HEK293 (cell line): ENCODE measurements around the gene CEP55.

ENCODE experiments used
- CTCF ChIA-PET: fragments of 350-600 bp; formaldehyde crosslinking; extraction: SDS; loops from one replicate; lab custom pipeline; 2021; ENCODE audit warnings: antibody characterized with exemption; lab: Yijun Ruan, JAX
- POLR2A ChIA-PET: fragments of 300-600 bp; formaldehyde crosslinking; extraction: SDS; loops from one replicate; lab custom pipeline; 2020; ENCODE audit warnings: antibody characterized with exemption, inconsistent platforms; lab: Yijun Ruan, JAX
- H3K27ac ChIP-seq: fragments of 200-500 bp; sonication (Bioruptor generic); 2 replicates; pipeline ENCODE4 v1.5.1; 2014; ENCODE audit warnings: low read depth, low read length, control low read depth, inconsistent platforms; ENCODE audit errors: extremely low read depth
- H3K36me3 ChIP-seq, 2 experiments: fragments of 200-500 bp in 1 of 2; sonication (Bioruptor generic) in 1 of 2; 1 replicate in 1 of 2; 2 replicates in 1 of 2; pipeline ENCODE4 v1.5.1; 2014 to 2017; ENCODE audit warnings: inconsistent platforms in 2 of 2, low read length in 2 of 2; ENCODE audit not compliant: control insufficient read depth in 2 of 2, insufficient read depth in 1 of 2
- H3K4me1 ChIP-seq: fragments of 200-500 bp; sonication (Bioruptor generic); 2 replicates; pipeline ENCODE4 v1.5.1; 2014; ENCODE audit warnings: mild to moderate bottlenecking, low read length, inconsistent platforms; ENCODE audit not compliant: control insufficient read depth, insufficient read depth
- H3K4me3 ChIP-seq: 2 replicates; pipeline ENCODE4 v1.5.1; 2011; ENCODE audit warnings: low read depth, mild to moderate bottlenecking, control low read depth, low read length, moderate library complexity
- H3K9me3 ChIP-seq: fragments of 200-500 bp; sonication (Bioruptor generic); 2 replicates; pipeline ENCODE4 v1.5.1; 2014; ENCODE audit warnings: low read depth, low read length, inconsistent platforms; ENCODE audit not compliant: control insufficient read depth, insufficient read depth
- BCL11A ChIP-seq: fragments of 450-650 bp; formaldehyde crosslinking; IDR thresholded peaks from 2 replicates; pipeline ENCODE4 v1.5.1; 2016; ENCODE audit warnings: low read depth, missing biosample characterization, missing genetic modification characterization
- GFI1B ChIP-seq: fragments of 450-650 bp; formaldehyde crosslinking; IDR thresholded peaks from 2 replicates; pipeline ENCODE4 v1.5.1; 2016; ENCODE audit warnings: missing biosample characterization, missing genetic modification characterization
- KLF7 ChIP-seq: fragments of 450-650 bp; formaldehyde crosslinking; IDR thresholded peaks from 2 replicates; pipeline ENCODE4 v1.5.1; 2016; ENCODE audit warnings: missing biosample characterization, missing genetic modification characterization, borderline replicate concordance
- SALL2 ChIP-seq: fragments of 450-650 bp; formaldehyde crosslinking; IDR thresholded peaks from 2 replicates; pipeline ENCODE4 v1.5.0; 2017; ENCODE audit warnings: missing biosample characterization, mild to moderate bottlenecking, missing genetic modification characterization, borderline replicate concordance
- YY2 ChIP-seq: fragments of 450-650 bp; formaldehyde crosslinking; IDR thresholded peaks from 2 replicates; pipeline ENCODE4 v1.5.1; 2016; ENCODE audit warnings: missing biosample characterization, missing genetic modification characterization
- ZBTB20 ChIP-seq: fragments of 450-650 bp; formaldehyde crosslinking; IDR thresholded peaks from 2 replicates; pipeline ENCODE4 v1.5.1; 2016; ENCODE audit warnings: missing biosample characterization, missing genetic modification characterization
- ZFP37 ChIP-seq: fragments of 450-650 bp; formaldehyde crosslinking; IDR thresholded peaks from 2 replicates; pipeline ENCODE4 v1.5.1; 2016; ENCODE audit warnings: missing biosample characterization, missing genetic modification characterization
- ZFP69B ChIP-seq: fragments of 450-650 bp; formaldehyde crosslinking; IDR thresholded peaks from 2 replicates; pipeline ENCODE4 v1.5.1; 2016; ENCODE audit warnings: missing biosample characterization, missing genetic modification characterization
- ZNF114 ChIP-seq: fragments of 450-650 bp; formaldehyde crosslinking; IDR thresholded peaks from 2 replicates; pipeline ENCODE4 v1.5.0; 2017; ENCODE audit warnings: missing biosample characterization, missing genetic modification characterization
- ZNF157 ChIP-seq: fragments of 450-650 bp; formaldehyde crosslinking; IDR thresholded peaks from 2 replicates; pipeline ENCODE4 v1.5.1; 2016; ENCODE audit warnings: missing biosample characterization, missing genetic modification characterization
- ZNF174 ChIP-seq: fragments of 450-650 bp; formaldehyde crosslinking; IDR thresholded peaks from 2 replicates; pipeline ENCODE4 v1.5.0; 2017; ENCODE audit warnings: missing biosample characterization, mild to moderate bottlenecking, missing genetic modification characterization
- ZNF19 ChIP-seq: fragments of 450-650 bp; formaldehyde crosslinking; IDR thresholded peaks from 2 replicates; pipeline ENCODE4; 2016; ENCODE audit warnings: missing biosample characterization, missing genetic modification characterization, low read depth
- ZNF223 ChIP-seq: fragments of 450-650 bp; formaldehyde crosslinking; IDR thresholded peaks from 2 replicates; pipeline ENCODE4 v1.5.1; 2016; ENCODE audit warnings: missing biosample characterization, missing genetic modification characterization
- ZNF302 ChIP-seq: fragments of 450-650 bp; formaldehyde crosslinking; IDR thresholded peaks from 2 replicates; pipeline ENCODE4 v1.5.1; 2016; ENCODE audit warnings: missing biosample characterization, missing genetic modification characterization, low read depth
- ZNF514 ChIP-seq: fragments of 450-650 bp; formaldehyde crosslinking; IDR thresholded peaks from 2 replicates; pipeline ENCODE4 v1.5.1; 2016; ENCODE audit warnings: missing biosample characterization, missing genetic modification characterization
- ZNF529 ChIP-seq: fragments of 450-650 bp; formaldehyde crosslinking; IDR thresholded peaks from 2 replicates; pipeline ENCODE4 v1.5.1; 2017; ENCODE audit warnings: missing genetic modification characterization, missing biosample characterization; ENCODE audit not compliant: insufficient replicate concordance
- ZNF677 ChIP-seq: fragments of 450-650 bp; IDR thresholded peaks from 2 replicates; pipeline ENCODE4 v1.5.0; 2018; ENCODE audit warnings: missing biosample characterization, mild to moderate bottlenecking, missing genetic modification characterization, moderate library complexity
- ZNF791 ChIP-seq: fragments of 450-650 bp; formaldehyde crosslinking; IDR thresholded peaks from 2 replicates; pipeline ENCODE4 v1.5.1; 2016; ENCODE audit warnings: missing biosample characterization, missing genetic modification characterization
- ZNF837 ChIP-seq: fragments of 450-650 bp; formaldehyde crosslinking; IDR thresholded peaks from 2 replicates; pipeline ENCODE4 v1.5.1; 2016; ENCODE audit warnings: missing biosample characterization, missing genetic modification characterization
- ZSCAN30 ChIP-seq: fragments of 450-650 bp; IDR thresholded peaks from 2 replicates; pipeline ENCODE4 v1.5.1; 2018; ENCODE audit warnings: missing biosample characterization, mild to moderate bottlenecking, missing genetic modification characterization, moderate library complexity
- TF ChIP-seq, protein P1 (sequence below): IDR thresholded peaks from 2 replicates; pipeline ENCODE4 v1.6.1; 2011; ENCODE audit warnings: mild to moderate bottlenecking, low read depth, low read length, borderline replicate concordance
- TF ChIP-seq, protein P2 (sequence below): fragments of 450-650 bp; formaldehyde crosslinking; IDR thresholded peaks from 2 replicates; pipeline ENCODE4 v1.5.1; 2016; ENCODE audit warnings: missing biosample characterization, missing genetic modification characterization
- TF ChIP-seq, protein P3 (sequence below): fragments of 450-650 bp; formaldehyde crosslinking; IDR thresholded peaks from 2 replicates; pipeline ENCODE4 v1.5.1; 2016; ENCODE audit warnings: missing biosample characterization, missing genetic modification characterization
- TF ChIP-seq, protein P4 (sequence below): fragments of 450-650 bp; formaldehyde crosslinking; IDR thresholded peaks from 2 replicates; pipeline ENCODE4 v1.5.1; 2016; ENCODE audit warnings: missing biosample characterization, missing genetic modification characterization
- TF ChIP-seq, protein P5 (sequence below): fragments of 450-650 bp; formaldehyde crosslinking; IDR thresholded peaks from 2 replicates; pipeline ENCODE4 v1.5.1; 2017; ENCODE audit warnings: missing biosample characterization, missing genetic modification characterization

CEP55 gene

DNA sequence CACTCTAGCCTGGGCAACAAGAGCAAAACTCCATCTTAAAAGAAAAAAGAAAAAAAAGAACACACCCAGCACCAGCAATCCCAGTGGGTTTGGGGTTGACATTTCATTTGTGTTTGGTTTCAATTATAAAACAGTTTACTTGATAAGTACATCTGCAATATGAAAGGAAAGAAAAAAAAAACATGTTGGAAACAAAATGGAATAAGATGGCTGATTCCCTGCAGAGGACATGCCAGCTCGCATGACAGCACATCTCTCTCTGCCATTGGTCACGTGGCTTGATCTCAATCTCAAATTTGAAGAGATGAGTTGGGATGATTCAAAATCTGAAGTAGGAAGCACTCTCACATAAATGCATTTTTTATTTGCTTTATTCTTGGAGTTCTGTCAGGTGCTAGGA, 42.3 kb upstream of the CEP55 start (continued):
- TF ChIP-seq, protein P1, sequence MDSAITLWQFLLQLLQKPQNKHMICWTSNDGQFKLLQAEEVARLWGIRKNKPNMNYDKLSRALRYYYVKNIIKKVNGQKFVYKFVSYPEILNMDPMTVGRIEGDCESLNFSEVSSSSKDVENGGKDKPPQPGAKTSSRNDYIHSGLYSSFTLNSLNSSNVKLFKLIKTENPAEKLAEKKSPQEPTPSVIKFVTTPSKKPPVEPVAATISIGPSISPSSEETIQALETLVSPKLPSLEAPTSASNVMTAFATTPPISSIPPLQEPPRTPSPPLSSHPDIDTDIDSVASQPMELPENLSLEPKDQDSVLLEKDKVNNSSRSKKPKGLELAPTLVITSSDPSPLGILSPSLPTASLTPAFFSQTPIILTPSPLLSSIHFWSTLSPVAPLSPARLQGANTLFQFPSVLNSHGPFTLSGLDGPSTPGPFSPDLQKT = no peak
- no peak for TF ChIP-seq ZNF157
- no peak for TF ChIP-seq ZBTB20 (tag by site-specific recombination)
- no peak for TF ChIP-seq ZNF514 (tag by site-specific recombination)
- TF ChIP-seq ZNF302 (tag by site-specific recombination) = no peak
- TF ChIP-seq, protein P2, sequence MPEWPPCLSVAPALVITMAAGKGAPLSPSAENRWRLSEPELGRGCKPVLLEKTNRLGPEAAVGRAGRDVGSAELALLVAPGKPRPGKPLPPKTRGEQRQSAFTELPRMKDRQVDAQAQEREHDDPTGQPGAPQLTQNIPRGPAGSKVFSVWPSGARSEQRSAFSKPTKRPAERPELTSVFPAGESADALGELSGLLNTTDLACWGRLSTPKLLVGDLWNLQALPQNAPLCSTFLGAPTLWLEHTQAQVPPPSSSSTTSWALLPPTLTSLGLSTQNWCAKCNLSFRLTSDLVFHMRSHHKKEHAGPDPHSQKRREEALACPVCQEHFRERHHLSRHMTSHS (tag by site-specific recombination) = no peak
- TF ChIP-seq, protein P3, sequence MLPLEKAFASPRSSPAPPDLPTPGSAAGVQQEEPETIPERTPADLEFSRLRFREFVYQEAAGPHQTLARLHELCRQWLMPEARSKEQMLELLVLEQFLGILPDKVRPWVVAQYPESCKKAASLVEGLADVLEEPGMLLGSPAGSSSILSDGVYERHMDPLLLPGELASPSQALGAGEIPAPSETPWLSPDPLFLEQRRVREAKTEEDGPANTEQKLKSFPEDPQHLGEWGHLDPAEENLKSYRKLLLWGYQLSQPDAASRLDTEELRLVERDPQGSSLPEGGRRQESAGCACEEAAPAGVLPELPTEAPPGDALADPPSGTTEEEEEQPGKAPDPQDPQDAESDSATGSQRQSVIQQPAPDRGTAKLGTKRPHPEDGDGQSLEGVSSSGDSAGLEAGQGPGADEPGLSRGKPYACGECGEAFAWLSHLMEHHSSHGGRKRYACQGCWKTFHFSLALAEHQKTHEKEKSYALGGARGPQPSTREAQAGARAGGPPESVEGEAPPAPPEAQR (tag by site-specific recombination) = no peak

DNA sequence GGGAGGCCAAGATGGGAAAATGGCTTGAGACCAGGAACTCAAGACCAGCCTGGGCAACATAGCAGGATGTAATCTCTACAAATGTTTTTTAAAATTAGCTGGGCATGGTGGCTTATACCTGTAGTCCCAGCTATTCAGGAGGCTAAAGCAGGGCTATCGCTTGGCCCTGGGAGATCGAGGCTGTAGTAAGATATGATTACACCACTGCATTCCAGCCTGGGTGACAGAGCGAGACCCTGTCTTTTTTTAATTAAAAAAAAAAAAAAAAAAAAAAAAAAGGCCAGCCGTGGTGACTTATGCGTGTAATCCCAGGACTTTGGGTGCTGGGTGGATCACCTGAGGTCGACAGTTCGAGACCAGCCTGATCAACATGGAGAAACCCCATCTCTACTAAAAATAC, 41.7 kb upstream of the CEP55 start:
- no peak overlapping the region for H3K4me3 ChIP-seq
- POLR2A ChIA-PET = no interaction called here
- no peaks in the 10 kb centered on the region for H3K36me3 ChIP-seq
- no peak overlapping the region for H3K27ac ChIP-seq
- CTCF ChIA-PET = interaction anchor here (0.7 kb wide), 1 partner anchor 80 kb away, joined by 3 read pairs; no protein-coding TSS in a partner anchor
- TF ChIP-seq GFI1B (tag by site-specific recombination) (no peak), KLF7 (tag by site-specific recombination) (no peak), ZSCAN30 (tag by site-specific recombination) (no peak), ZNF223 (tag by site-specific recombination) (no peak)
- no peaks in the 10 kb centered on the region for H3K9me3 ChIP-seq
- no peaks in the 10 kb centered on the region for H3K4me1 ChIP-seq

DNA sequence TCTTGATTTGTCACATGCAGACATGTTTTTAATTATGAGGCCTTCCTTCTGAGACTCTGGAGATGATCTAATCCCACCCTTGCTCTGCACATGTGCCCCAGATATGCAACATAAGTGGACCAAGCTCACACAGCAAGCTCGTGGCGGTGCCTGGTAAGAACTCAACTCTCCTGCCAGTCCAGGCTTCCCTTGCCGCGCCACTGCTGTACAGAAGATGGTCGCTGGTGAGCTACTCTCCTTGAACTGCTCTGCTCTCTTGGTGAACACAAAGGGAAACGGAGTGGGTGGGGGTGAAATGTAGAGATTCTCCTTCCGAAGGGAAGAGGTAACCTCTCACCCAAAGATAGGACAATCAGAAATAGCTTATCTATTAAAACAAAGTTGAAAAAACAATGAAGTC, 39.9 kb upstream of the CEP55 start:
- POLR2A ChIA-PET = interaction anchor here (1.1 kb wide), 1 partner anchor 11 kb away, joined by 5 read pairs; no protein-coding TSS in a partner anchor
- no peak for TF ChIP-seq ZNF529 (tag by site-specific recombination)
- TF ChIP-seq, protein P2 (tag by site-specific recombination) = no peak
- no peak for TF ChIP-seq YY2 (tag by site-specific recombination)
- no peak for TF ChIP-seq ZFP37 (tag by site-specific recombination)
- TF ChIP-seq ZNF791 (tag by site-specific recombination) = no peak
- TF ChIP-seq ZNF837 (tag by site-specific recombination) = no peak
- TF ChIP-seq BCL11A (tag by site-specific recombination) = no peak
- no peak for TF ChIP-seq ZFP69B (tag by site-specific recombination)
- no peak for TF ChIP-seq ZNF114
- no peak for TF ChIP-seq ZNF174 (tag by site-specific recombination)
- TF ChIP-seq ZNF19 (tag by site-specific recombination) = no peak
- no peak for TF ChIP-seq SALL2
- TF ChIP-seq, protein P4, sequence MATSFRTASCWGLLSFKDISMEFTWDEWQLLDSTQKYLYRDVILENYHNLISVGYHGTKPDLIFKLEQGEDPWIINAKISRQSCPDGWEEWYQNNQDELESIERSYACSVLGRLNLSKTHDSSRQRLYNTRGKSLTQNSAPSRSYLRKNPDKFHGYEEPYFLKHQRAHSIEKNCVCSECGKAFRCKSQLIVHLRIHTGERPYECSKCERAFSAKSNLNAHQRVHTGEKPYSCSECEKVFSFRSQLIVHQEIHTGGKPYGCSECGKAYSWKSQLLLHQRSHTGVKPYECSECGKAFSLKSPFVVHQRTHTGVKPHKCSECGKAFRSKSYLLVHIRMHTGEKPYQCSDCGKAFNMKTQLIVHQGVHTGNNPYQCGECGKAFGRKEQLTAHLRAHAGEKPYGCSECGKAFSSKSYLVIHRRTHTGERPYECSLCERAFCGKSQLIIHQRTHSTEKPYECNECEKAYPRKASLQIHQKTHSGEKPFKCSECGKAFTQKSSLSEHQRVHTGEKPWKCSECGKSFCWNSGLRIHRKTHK (tag by site-specific recombination) = no peak
- TF ChIP-seq, protein P5, sequence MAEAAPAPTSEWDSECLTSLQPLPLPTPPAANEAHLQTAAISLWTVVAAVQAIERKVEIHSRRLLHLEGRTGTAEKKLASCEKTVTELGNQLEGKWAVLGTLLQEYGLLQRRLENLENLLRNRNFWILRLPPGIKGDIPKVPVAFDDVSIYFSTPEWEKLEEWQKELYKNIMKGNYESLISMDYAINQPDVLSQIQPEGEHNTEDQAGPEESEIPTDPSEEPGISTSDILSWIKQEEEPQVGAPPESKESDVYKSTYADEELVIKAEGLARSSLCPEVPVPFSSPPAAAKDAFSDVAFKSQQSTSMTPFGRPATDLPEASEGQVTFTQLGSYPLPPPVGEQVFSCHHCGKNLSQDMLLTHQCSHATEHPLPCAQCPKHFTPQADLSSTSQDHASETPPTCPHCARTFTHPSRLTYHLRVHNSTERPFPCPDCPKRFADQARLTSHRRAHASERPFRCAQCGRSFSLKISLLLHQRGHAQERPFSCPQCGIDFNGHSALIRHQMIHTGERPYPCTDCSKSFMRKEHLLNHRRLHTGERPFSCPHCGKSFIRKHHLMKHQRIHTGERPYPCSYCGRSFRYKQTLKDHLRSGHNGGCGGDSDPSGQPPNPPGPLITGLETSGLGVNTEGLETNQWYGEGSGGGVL (tag by site-specific recombination) = no peak
- TF ChIP-seq ZNF677 (tag by site-specific recombination) = no peak
- TF ChIP-seq, all 188 proteins: peak for 0
- CTCF ChIA-PET = interaction anchor here (0.9 to 5.1 kb wide), 3 partner anchors 26 to 80 kb away, joined by 4 to 33 read pairs (median 25); partner anchors contain the start of gene MYOF
- H3K9me3 ChIP-seq = no peaks in the 10 kb centered on the region
- no peaks in the 10 kb centered on the region for H3K4me1 ChIP-seq
- H3K36me3 ChIP-seq = no peaks in the 10 kb centered on the region
- no peak overlapping the region for H3K4me3 ChIP-seq
- no peak overlapping the region for H3K27ac ChIP-seq
